GM19240 (cell line): Measurements from ENCODE around the gene DRAXIN.

Experiments used
- DNase-seq: peaks from one replicate; pipeline ENCODE4 v3.0.0; 2011; ENCODE audit warnings: low spot score; ENCODE audit not compliant: insufficient read length

The DRAXIN gene

GRCh38 chr1:11691302-11691914 lies at the start of gene DRAXIN:
DRAXIN (plus strand) TSS chr1:11691710; CDS start chr1:11706259, 14,549 bp downstream.
- DNase-seq, result no peak

DNA sequence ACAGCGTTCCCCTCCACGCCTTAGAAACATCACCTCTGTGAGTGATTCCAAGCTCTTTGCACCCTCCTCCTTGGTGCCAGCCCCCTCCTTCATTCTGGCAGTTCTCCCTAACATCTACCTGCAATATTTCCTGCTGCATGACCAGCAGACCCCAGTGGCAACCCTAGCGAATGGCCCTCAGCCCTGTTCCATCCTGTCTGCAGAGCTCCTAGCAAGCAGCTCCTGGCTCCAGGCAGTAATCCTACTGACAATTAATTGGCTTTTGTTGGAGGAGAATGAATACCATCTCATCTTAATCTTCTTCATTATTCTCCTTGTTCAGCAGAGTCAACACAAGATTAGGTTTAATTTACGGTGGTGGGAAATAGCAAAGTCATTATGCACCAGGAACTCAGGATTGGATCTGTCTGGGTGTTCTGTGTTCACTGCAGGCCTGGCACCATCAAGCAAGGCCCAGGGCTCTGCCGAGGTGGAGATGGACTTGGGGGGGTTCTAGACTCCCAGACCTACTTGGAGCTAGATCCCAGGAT lies 49.7 kb upstream of the DRAXIN start:
- no peak for DNase-seq

DNA sequence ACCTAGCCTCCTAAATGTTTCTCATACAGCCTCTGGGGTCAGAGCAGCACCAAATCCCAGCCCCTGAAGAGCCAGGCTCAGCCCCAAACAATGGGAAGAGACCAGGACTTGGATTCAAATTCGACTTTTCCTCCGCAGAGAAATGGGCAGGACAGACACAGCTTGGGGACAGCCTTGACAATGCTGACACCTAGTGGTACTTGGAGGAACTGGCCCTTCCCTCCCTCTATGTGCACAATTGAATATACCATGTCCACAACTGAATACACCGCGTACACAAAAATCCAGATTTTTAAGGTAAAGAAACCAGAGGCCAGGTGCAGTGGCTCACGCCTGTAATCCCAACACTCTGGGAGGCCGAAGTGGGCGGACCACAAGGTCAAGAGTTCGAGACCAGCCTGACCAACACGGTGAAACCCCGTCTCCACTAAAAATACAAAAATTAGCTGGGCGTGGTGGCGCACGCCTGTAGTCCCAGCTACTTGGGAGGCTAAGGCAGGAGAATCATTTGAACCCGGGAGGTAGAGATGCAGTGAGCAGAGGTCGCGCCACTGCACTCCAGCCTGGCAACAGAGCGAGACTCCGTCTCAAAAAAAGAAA lies 49.0 kb upstream of the DRAXIN start:
- peak; percentile 84 for DNase-seq

- DNase-seq, result no peak
Observed at GRCh38 chr1:11643782-11644181, 47.7 kb upstream of the DRAXIN start.

- DNase-seq, result no peak
Observed at GRCh38 chr1:11645270-11645669, 46.2 kb upstream of the DRAXIN start.

GRCh38 chr1:11645670-11646265 lies 45.7 kb upstream of the DRAXIN start:
- DNase-seq, result peak; percentile 59

DNA sequence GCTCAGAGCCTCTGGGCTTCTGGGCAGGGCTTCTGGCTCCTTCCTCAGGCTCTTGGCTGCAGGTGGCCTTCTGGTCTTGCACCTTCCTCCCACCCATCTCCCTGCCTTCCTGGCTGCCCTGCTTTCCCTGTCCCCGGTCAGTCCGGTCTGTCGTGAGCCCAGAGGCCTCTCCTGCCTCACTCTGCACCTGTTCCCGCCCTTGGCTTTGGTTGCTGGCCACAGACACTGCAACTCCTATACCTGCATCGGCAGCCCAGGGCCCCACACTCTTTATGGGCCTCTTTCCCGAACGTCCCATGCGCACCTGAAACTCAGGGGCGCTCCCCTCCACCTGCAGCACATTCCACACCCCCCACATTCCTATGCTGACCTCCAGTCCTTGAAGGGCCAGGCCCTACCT lies 45.2 kb upstream of the DRAXIN start:
- DNase-seq, result no peak

DNA sequence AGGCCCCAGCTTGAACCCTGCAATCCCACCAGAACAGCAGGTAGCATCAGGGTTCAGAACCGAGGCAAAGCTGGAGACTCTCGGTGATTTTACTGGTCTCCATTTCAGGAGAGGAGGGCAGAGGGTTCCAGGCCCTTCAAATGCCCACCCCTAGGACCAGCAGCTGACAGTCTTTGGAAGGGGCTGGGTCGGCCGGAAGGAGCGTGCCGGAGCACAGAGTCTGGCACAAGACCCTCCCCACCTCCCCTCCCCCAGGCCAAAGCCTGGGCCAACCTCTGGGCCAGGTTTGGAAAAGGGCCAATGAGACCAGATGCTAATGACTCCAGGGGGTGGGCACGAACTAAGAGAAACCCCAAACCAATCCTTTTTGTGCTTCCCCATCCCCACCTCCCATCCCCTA lies 44.2 kb upstream of the DRAXIN start:
- no peak for DNase-seq

GRCh38 chr1:11648039-11648438 lies 43.5 kb upstream of the DRAXIN start:
- no peak for DNase-seq

- no peak for DNase-seq
Observed at GRCh38 chr1:11648732-11649158, 42.8 kb upstream of the DRAXIN start.

GRCh38 chr1:11649237-11649623 lies 42.3 kb upstream of the DRAXIN start:
- no peak for DNase-seq

DNA sequence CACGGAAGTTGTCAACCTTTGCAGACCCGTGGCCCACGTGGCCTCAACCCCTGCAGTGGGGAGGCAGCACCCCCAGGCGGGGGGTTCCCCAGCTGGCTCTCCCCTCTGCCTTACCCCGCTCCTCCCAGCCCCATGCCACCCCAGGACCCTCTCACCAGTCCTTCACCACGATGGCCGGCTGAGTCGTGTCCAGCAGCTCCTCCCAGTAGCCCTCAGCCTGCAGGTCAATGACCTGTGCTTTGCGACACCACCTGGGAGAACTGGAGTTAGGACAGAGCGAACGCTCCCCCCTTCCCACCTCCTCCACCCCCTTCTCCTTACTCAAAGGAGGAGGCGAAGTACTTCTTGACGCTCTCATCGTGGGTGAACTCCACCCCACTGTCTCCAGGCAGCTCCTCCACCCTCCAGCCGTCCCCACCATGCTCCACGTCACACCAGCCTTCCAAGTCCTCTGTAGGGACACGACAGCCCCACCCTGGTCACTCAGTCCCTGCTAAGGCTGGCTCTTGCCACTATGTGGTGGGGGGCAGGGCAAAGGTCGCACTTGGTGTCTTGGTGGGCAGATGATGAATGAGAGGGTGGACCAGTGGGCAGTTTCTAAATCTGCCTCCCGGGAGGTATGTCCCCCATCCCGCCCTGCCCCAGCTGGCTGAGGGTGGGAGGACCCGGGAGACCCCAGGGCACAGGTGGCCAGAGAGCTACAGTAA lies 41.7 kb upstream of the DRAXIN start:
- DNase-seq, result no peak

DNA sequence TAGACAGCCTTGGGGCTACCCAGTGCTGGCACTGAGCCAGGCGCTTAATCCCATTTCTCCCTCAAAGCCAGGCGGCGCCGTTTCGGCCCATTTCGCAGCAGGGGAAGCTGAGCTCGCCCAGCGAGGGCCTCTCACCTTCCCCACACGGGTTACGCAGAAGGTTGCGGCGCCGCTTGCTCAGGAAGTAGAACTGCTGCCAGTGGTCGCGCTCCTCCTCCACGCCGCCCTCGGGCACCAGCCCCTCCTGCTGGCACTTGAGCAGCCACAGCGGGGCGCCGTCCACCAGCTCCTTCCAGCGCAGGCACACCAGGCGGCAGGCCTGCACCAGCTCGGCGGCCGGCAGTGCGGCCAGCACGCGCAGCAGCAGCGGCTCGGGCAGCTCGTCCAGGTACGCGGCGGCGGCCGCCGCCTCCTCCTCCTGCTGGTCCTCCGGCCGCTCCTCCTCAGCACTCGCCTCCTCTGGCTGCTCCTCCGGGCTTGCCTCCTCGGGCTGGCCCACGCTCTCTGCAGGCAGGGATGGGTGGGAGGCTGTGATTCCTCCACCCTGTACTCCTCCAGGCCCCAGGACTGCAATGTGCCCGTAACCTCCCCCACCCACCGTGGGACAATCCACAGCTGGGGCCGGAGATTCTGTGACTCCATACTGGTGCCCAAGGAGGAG lies 41.0 kb upstream of the DRAXIN start:
- DNase-seq, result peak; percentile 45

DNA sequence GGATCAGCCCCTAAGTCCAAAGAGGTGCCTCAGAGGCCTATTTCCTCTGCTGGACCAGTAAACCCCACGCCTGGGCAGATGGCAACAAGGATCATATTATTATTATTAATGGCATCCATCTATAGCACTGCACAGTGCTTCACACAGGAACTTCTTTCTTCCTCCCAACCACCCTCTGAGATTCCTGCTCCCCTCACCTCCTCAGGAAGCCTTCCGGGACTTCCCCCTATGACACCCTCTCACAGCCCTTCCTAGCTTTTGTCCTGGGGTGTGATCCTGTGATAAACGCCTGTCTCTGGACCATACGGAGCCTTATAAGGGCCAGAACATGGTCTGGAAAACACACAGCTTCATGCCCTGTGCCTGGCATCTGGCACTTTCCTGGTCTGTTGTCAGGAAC lies 40.5 kb upstream of the DRAXIN start:
- DNase-seq, result no peak

DNA sequence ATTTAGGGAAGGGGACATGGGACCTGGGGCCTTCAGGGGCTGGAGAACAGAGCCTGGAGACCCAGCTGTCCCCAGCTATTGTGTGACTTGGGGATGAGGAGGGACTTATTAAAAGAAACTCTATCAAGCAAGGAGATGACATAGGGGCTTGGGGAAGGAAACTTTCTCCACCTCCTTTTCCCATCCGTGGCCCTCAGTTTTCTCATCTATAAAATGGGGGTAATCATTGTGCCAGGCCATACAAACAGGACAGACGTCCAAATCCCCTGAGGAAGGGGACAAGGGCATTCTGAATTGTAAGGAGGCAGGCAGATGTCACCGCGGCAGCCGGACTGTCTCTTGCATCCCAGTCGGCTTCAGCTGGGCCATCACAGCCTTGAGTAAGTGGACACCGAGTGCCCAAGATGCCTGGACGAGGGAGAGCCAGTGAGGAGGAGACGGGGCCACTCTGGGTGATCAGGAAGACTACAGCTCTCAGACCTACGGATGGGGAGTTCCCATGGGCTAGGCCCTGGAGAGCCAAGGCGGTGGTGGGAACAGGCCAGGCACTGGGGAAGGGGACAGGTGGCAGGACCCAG lies 39.2 kb upstream of the DRAXIN start:
- no peak for DNase-seq

DNA sequence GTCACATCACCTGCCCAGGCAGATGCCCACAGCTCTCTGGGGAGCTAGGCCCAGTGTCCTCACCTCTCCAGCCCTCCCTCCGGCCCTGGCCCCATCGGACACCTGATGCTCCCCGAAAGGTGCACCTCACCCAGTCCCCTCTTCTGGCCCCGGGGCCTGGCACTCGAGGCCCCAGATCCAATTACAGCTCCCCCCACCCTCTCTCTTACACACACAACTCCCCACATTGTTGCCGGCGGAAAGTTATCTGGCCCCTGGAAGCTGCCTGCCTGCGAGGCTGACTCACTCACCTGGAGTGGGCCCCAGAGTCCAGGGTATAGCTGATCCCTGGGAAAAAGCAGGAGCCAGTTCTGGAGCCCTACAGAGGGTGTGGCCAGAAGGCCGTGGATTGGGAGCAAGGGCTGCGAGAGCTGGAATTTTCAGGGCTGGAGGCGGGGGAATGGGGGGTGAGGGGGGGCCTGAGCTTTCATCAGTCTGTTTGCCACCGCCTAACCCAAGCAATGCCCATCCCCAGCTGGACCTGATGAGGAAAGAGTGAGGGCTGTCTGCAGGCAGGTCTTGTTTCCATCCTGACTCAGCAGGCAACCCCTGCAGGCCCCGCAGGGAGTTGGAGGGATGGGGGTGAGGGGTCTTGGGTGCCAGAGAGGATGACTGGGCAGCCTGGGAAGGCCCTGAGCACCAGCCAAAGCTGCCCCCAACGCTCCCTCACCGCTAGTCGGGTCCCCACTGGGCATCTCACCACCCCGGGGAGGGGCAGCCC lies 38.2 kb upstream of the DRAXIN start:
- no peak for DNase-seq

- DNase-seq, result no peak
Observed at GRCh38 chr1:11653861-11654136, 37.7 kb upstream of the DRAXIN start.

GRCh38 chr1:11654137-11654938 lies 37.2 kb upstream of the DRAXIN start, which contains the start of the genes FBXO2 and FBXO44:
FBXO2 (minus strand) TSS chr1:11654429; CDS start chr1:11654340, 89 bp downstream.
FBXO44 (plus strand) TSS chr1:11654877; CDS start chr1:11655836, 959 bp downstream.
- DNase-seq, result peak; percentile 55

GRCh38 chr1:11654939-11655808 lies 36.3 kb upstream of the DRAXIN start:
- DNase-seq, result no peak
